PC-9 (cell line): ENCODE measurements around the gene ADAMTSL1.

Source experiments
- EZH2 ChIP-seq: fragments of 200-600 bp; sonication (generic); IDR thresholded peaks from 2 replicates; pipeline ENCODE4 v1.8.0; 2017; ENCODE audit warnings: antibody characterized with exemption, low read depth
- TF ChIP-seq, protein P1 (sequence below): fragments of 200-600 bp; sonication (generic); conservative IDR thresholded peaks from 2 replicates; pipeline ENCODE4 v1.6.1; 2017; ENCODE audit warnings: mixed run types, antibody characterized with exemption, mild to moderate bottlenecking, moderate library complexity

DNA sequence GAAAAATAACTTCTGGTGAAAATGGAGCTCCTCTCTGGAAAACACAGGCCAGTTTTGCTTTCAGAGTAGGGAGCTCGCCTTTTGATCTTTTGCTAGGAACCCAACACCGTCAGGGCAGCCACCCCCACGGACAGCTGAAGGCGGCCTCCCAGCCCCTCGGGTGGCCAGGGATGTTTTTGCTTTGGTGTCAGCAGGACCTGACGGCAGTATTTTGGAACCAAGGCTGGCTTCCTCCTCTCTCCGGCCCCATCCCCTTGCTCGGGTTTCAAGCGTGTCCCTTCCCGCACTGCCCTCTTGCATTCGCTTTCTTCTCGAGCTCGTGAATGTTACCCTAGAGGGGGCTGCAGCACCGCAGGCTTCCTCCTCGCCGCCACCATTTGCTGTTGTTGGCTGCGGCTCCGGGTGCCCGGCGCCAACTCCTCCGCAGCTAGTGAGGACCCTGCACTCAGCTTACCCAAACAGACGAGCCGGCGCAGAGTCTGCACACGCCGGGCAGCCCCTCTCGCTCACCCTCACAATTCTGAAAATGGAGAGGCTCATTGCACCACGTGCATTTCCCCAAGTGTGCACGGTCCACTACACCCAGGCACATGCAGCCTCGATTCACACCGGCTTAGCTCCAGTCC lies 35.5 kb upstream of the ADAMTSL1 start:
- TF ChIP-seq, protein P1, sequence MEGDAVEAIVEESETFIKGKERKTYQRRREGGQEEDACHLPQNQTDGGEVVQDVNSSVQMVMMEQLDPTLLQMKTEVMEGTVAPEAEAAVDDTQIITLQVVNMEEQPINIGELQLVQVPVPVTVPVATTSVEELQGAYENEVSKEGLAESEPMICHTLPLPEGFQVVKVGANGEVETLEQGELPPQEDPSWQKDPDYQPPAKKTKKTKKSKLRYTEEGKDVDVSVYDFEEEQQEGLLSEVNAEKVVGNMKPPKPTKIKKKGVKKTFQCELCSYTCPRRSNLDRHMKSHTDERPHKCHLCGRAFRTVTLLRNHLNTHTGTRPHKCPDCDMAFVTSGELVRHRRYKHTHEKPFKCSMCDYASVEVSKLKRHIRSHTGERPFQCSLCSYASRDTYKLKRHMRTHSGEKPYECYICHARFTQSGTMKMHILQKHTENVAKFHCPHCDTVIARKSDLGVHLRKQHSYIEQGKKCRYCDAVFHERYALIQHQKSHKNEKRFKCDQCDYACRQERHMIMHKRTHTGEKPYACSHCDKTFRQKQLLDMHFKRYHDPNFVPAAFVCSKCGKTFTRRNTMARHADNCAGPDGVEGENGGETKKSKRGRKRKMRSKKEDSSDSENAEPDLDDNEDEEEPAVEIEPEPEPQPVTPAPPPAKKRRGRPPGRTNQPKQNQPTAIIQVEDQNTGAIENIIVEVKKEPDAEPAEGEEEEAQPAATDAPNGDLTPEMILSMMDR: no peak
- TF ChIP-seq EZH2: no peak
